ENCODE measurements around the gene HMCN1.

DNA sequence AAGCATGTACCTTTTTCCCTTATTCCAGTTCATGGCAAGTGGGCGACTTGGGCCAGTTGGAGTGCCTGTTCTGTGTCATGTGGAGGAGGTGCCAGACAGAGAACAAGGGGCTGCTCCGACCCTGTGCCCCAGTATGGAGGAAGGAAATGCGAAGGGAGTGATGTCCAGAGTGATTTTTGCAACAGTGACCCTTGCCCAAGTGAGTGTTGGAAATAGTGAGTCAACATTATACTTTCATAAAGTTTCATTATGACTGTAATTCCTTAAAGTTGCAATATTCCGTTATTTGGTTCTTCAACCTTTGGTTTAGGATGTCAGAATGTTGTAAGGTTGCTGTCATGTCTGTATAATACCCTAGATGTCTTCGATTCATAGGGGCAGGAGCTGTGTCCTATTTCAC, 410.3 kb downstream of the HMCN1 start:
- TF ChIP-seq, protein P1, sequence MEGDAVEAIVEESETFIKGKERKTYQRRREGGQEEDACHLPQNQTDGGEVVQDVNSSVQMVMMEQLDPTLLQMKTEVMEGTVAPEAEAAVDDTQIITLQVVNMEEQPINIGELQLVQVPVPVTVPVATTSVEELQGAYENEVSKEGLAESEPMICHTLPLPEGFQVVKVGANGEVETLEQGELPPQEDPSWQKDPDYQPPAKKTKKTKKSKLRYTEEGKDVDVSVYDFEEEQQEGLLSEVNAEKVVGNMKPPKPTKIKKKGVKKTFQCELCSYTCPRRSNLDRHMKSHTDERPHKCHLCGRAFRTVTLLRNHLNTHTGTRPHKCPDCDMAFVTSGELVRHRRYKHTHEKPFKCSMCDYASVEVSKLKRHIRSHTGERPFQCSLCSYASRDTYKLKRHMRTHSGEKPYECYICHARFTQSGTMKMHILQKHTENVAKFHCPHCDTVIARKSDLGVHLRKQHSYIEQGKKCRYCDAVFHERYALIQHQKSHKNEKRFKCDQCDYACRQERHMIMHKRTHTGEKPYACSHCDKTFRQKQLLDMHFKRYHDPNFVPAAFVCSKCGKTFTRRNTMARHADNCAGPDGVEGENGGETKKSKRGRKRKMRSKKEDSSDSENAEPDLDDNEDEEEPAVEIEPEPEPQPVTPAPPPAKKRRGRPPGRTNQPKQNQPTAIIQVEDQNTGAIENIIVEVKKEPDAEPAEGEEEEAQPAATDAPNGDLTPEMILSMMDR (conservative IDR thresholded peaks at IDR 0.05 in 1 of 2, IDR thresholded peaks at IDR 0.05 in 1 of 2; ENCODE audit: low read depth in 1 of 2, low read length in 2 of 2), result no peak
- TF ChIP-seq EZH2 (IDR thresholded peaks at IDR 0.05; ENCODE audit: low read length, missing control alignments), result no peak
